K562 (cell line): ENCODE measurements around the gene CCDC7. TPM values are rescaled to one million over a fixed set of nuclear protein-coding genes. Genes with fewer than 3 reads are reported as not detected.

Experiments
- AFF1 ChIP-seq, 2 experiments: fragments of 450-650 bp; IDR thresholded peaks; 2 replicates each; pipeline ENCODE4 v1.6.1; 2018; ENCODE audit warnings: mild to moderate bottlenecking in 2 of 2, low read depth in 1 of 2; ENCODE audit not compliant: partially characterized antibody in 2 of 2
- ARID2 ChIP-seq: fragments of 450-650 bp; IDR thresholded peaks from 2 replicates; pipeline ENCODE4 v1.6.1; 2017; ENCODE audit warnings: antibody characterized with exemption, mild to moderate bottlenecking
- ATF6 ChIP-seq: sonication (generic); formaldehyde crosslinking; IDR thresholded peaks from 2 replicates; pipeline ENCODE4 v1.4.0; 2020; ENCODE audit warnings: mild to moderate bottlenecking, missing genetic modification reagents
- CC2D1A ChIP-seq: fragments of 450-650 bp; IDR thresholded peaks from 2 replicates; pipeline ENCODE4 v1.6.1; 2017; ENCODE audit warnings: mild to moderate bottlenecking
- CREB5 ChIP-seq: fragments of 250-450 bp; sonication (Bioruptor Pico); IDR thresholded peaks from 2 replicates; pipeline ENCODE4 v1.5.0; 2020; ENCODE audit warnings: mild to moderate bottlenecking
- ESRRB ChIP-seq: fragments of 250-450 bp; sonication (Bioruptor Pico); IDR thresholded peaks from 2 replicates; pipeline ENCODE4 v1.5.0; 2020; ENCODE audit warnings: mild to moderate bottlenecking, moderate library complexity, borderline replicate concordance
- PCBP2 ChIP-seq: fragments of 200-400 bp; formaldehyde crosslinking; IDR thresholded peaks from 2 replicates; pipeline ENCODE4 v1.6.1; 2018; ENCODE audit warnings: low read length, low read depth, mild to moderate bottlenecking, moderate library complexity; ENCODE audit not compliant: poor library complexity, severe bottlenecking
- RB1 ChIP-seq: fragments of 450-650 bp; IDR thresholded peaks from 2 replicates; pipeline ENCODE4 v1.6.1; 2017; ENCODE audit warnings: low read depth, mild to moderate bottlenecking
- TCFL5 ChIP-seq: fragments of 250-450 bp; sonication (Bioruptor Pico); conservative IDR thresholded peaks from 2 replicates; pipeline ENCODE4 v1.6.1; 2021; ENCODE audit warnings: mild to moderate bottlenecking, moderate library complexity, matching md5 sums
- ZC3H8 ChIP-seq: fragments of 450-650 bp; IDR thresholded peaks from 2 replicates; pipeline ENCODE4 v1.6.1; 2017
- ZNF143 ChIP-seq: sonication (generic); formaldehyde crosslinking; IDR thresholded peaks from 2 replicates; pipeline ENCODE4 v1.9.0; 2022; ENCODE audit warnings: mild to moderate bottlenecking, missing genetic modification reagents
- ZNF197 ChIP-seq: fragments of 200-800 bp; sonication (Bioruptor generic); IDR thresholded peaks from 2 replicates; pipeline ENCODE4 v1.6.1; 2016; ENCODE audit warnings: low read depth, missing genetic modification characterization, missing compliant biosample characterization
- ZNF449 ChIP-seq: fragments of 250-450 bp; sonication (Bioruptor Pico); IDR thresholded peaks from 2 replicates; pipeline ENCODE4 v1.8.0; 2022; ENCODE audit warnings: moderate library complexity, mild to moderate bottlenecking, inconsistent platforms
- polyA plus RNA-seq, 8 experiments: library from polyadenylated mRNA; depleted of rRNA in 4 of 8; stranded (reverse) in 5 of 8; unstranded in 3 of 8; fragments of >200 nt; fragmentation: Nextera tagmentation in 2 of 8; fragmentation: Illumina TruSeq in 1 of 8; extraction: Ambion mirVana in 2 of 8; extraction: Trizol in 1 of 8; gene quantifications; 2 replicates each; pipeline versions ENCODE4 v1.2.1 to v1.2.3, GENCODE V29; 2011 to 2014; ENCODE audit warnings: inconsistent platforms in 1 of 8, missing spikeins in 1 of 8
- total RNA-seq, 7 experiments: library from RNA; depleted of rRNA in 6 of 7; stranded (reverse); fragments of >200 nt in 6 of 7; fragmentation: Illumina TruSeq in 2 of 7; extraction: Trizol in 2 of 7; gene quantifications; 2 replicates each; pipeline versions ENCODE4 v1.2.1 to v1.2.3, GENCODE V29; 2011 to 2021; ENCODE audit warnings: low replicate concordance in 1 of 7

Gene CCDC7
- total and polyA plus RNA-seq, 9 of the 15 experiments (the other 6 are each of a cell fraction or from before 2014, with no cell fraction given), result 1.5 to 6.6 (median 2.7) TPM

- TF ChIP-seq AFF1 (IDR thresholded peaks at IDR 0.05; ENCODE audit: low read depth in 1 of 2, partially characterized antibody in 2 of 2) (no peak), ATF6 (no peak), ZNF197 (CRISPR knock-in tag) (no peak), ZNF449 (CRISPR knock-in tag) (no peak), CREB5 (CRISPR knock-in tag) (no peak), ARID2 (no peak), RB1 (no peak), ESRRB (CRISPR knock-in tag) (no peak), ZNF143 (CRISPR knock-in tag) (no peak), TCFL5 (no peak), PCBP2 (no peak), ZC3H8 (no peak), CC2D1A (no peak)
These were observed 159.8 kb downstream of the CCDC7 start (continued) for GRCh38 chr10:32605787-32606186.
